GM19452 (cell line): Measurements from ENCODE around the gene TMEM186.
"Not testable (repeated sequence)": the region's sequence is repeated elsewhere in the genome, so short reads cannot be mapped to it uniquely, and the experiment has no call there.

ENCODE experiments used
- ATAC-seq: cut with Tn5 transposase; IDR thresholded peaks from one replicate; pipeline ENCODE4 v1.9.1; 2021; ENCODE audit not compliant: unreplicated experiment

The TMEM186 gene, protein sequence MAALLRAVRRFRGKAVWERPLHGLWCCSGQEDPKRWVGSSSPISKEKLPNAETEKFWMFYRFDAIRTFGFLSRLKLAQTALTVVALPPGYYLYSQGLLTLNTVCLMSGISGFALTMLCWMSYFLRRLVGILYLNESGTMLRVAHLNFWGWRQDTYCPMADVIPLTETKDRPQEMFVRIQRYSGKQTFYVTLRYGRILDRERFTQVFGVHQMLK

DNA sequence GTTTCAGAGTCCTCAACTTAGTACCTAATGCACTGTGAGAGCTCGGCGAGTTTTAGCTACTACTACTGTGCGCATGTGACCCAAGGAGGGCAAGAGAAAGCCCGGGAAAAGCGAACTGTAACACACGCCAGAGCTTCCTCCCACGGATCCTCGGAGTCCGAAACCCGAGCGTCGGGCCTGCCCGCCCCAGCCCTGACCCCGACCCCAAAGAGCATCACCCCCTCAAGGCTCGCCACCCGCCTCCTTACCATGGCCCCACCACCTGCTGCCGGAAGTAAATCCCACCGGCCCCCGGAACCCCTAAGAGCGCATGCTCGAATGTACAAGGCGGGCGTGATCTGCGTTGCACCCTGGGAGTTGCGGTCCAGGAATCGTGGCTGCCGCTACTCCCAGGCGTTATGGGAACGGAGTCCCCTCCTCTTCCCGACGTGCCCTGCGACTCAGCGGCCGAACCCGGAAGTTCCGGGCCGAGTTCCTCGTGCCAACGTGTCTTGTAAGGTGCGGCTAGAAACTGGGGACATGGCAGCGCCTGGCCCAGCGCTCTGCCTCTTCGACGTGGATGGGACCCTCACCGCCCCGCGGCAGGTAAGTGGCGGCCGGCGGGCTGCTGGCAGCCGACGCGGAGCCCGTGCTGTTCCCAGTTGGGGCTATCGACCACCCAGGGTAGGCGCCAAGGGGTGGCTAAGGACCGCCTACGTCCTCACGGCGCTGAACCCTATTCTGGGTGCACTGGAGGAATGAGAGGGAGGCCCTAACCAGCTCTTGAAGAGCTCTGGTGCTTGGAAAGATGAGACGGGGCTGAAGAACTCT is at the start of gene TMEM186, which contains the start of gene PMM2:
TSS of gene TMEM186 (minus strand) at position 276 of the 810 bp plus-strand sequence. CDS start at position 251, 25 bp downstream.
TSS of gene PMM2 (plus strand) at position 476 of the 810 bp plus-strand sequence. CDS start at position 520, 44 bp downstream.
- ATAC-seq: peak; percentile 92

DNA sequence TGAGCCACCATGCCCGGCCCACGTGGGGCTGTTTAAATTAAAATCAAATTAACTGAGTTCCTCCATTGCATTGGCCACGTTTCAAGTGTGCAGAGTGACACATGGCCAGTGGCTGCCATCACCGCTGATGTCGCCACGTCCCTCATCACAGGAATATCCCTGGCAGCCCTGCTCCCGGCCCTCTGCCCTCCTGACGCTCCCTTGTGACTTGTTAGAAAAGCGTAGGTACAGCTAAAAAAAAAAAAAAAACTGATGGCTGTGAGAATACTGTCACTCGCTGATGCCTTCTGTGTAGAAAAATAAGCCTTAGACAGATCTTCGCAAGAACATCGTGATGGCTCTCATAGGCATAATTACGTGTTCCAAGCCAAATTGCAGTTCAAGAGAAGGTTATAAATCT is 49.7 kb upstream of the TMEM186 start:
- no peak for ATAC-seq

DNA sequence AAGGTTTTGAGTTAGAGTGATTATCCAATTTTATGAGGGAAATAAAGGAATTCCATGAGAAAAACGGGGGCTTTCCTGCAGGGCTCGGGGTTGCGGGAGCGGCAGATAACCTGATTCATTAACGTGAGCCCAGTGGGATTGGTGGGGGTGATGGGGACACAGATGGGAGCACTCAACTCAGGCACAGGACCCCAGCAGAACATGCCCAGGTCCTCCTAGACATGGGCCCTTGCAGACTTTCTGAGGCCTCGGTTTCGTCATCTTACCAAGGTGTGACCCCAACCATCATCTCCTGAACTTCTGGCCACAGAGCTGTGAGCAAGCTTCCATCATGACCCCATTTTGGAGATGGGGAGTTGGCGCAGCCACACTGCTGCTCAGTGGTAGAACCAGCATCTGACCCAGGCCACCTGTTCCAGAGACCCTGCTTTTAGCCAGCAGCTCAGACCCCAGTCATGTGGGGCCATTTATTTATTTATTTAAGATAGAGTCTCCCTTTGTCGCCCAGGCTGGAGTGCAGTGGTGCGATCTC is 49.0 kb upstream of the TMEM186 start:
- ATAC-seq: no peak

DNA sequence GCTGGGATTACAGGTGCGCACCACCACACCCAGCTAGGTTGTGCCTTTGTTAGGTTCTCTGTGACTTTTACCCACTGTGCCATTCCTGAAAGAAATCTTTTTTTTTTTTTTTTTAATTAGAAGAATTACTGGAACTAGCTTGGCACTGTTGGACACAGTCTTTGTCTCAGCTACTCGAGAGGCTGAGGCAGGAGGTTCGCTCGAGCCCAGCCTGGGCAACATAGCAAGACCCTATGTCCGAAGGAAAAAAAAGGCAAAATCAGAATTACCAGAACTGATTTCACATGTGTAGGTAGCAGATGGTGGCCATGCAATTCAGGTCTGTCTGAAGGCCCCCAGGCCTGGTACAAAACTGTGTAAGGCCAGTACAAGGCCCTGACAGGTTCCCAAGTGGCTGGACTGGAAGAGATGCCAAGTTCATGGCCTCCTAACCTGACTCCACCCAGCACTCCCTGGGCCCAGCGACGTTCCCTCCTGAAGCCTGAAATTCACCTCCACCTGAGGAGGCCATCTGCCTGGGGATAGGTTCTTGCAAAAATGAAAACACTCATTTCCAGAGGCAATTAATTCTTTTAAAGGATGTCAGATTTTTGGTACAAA is 48.4 kb upstream of the TMEM186 start:
- ATAC-seq: no peak

DNA sequence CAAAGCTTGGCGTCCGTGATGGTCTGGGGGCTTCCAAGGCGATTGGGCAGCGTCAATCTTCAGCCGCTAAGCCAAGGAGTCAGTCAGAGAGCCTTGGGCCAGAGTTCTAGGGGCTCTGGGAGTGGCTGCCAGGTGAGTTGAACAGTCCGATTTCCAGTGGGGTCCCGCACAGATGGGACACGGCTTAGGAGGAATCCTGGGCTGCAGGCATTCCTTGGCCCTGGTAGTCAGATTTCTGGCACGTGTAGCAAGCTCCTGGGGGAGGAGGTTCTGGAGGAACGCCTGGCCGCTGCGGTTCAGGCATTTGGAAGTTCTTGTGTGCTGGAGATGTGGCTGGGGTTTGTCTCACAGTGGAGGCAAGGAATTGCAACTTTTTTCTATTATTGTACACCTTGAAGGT is 45.9 kb upstream of the TMEM186 start:
- ATAC-seq: not testable (repeated sequence)

DNA sequence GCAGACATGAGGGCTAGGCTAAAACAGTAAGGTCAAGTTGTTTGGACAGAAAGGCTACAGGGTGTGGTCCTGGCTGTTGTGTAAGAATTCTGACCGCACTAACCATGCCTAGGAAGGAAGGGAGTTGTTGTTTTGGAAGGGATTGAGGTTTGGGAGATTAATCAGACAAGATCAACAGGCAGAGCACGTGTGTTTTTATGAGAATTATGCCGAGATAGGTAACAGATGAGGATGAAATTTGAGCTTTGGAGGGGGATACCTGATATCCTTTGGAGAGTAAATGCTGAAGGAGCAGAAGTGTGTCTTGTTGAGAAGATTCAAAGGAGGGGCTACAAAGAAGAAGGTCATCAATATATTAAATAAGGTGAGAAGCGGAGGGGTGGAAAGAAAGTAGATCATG is 44.6 kb upstream of the TMEM186 start:
- not testable (repeated sequence) for ATAC-seq

DNA sequence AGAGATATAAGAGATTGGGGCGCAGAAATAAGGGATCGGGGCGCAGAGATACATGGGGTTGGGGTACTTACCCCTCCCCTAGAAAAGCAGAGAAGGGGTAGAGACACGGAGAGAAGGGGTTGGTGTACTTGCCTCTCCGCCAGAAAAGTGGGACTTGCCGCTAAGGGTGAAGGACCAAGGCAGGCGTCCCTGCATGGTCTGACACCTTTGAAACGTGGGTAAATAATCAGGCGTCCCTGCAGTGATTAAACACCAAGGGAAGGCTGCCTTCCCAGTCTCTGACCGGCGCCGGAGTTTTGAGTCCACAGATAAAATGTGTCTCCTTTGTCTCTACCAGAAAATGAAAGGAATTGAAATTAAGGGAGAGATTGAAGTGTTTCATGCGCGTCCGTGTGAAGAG is 40.2 kb upstream of the TMEM186 start:
- not testable (repeated sequence) for ATAC-seq

DNA sequence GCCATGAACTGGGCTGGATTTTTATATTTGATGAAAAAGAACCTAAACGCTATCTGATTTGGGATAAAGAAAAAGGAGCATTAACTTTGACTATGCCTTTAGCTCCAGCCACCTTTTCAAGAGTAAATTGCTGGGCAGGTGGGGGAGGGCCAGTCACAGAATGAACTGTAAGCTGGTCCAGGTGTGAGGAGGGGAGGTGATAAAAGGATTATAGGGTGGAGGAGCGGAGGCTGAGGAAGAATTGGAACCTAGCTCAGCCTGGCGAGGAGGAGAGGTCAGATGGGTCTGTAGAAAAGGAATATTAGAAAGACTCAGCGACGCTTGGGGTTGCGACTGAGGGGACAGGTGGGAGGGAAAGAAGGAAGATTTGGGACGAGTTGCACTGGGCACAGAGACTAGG is 39.4 kb upstream of the TMEM186 start:
- not testable (repeated sequence) for ATAC-seq

DNA sequence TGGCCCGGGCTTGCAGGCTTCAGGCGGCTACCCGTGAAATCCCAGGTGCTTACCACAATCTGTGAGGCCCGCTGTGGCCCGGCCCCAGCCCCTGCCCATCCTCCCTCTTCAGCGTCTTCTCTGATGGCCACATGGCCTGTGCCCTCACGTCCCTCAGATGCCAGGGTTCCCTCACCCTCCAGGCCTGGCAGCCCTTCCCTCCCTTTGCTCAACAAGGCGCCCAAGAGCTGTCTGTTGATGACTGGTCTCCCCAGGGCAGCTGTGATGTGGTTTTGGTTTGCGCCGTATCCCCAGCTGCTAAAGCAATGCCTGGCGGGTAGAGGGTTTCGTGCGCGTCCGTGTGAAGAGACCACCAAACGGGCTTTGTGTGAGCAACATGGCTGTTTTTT is 35.3 kb upstream of the TMEM186 start:
- no peak for ATAC-seq

DNA sequence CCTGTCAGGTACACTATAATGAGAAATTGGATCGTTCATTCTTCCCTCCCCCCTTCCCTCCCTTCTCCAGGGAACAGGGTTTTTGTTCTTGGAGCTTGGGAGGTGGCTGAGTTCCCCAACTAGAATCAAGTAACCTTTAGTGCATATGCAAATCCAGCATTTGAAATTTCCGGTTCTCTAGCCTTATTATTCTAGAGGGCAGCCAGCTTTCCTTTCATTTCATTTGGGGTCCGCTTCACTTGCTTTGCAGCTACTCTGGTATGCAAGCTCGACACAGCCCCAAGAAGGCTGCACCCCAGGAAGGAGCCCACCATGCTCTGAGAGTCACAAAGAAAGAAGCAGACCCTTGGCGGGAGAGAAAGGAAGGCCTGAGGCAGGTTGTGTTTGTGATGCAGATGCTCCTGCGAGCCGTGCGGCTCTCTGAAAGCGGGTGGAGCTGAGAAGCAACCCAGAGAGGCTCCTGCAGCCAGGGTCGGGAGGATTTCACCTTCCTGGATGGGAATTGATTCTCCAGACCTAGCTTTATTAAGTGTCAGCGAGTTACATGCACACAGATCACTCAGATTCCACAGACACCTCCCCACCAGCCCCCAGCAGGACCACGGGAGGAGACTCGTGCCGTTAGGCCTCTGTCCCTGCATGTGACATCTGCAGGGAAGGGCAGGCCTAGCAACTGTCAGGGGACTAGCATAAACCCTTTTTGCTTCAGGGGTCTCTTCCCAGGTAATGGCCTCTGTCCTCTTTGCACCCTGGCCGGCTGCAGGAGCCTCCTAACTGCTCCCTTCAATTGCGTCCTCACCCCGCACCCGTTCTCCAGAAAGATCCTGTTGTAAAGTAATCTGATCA is 34.7 kb upstream of the TMEM186 start:
- no peak for ATAC-seq

DNA sequence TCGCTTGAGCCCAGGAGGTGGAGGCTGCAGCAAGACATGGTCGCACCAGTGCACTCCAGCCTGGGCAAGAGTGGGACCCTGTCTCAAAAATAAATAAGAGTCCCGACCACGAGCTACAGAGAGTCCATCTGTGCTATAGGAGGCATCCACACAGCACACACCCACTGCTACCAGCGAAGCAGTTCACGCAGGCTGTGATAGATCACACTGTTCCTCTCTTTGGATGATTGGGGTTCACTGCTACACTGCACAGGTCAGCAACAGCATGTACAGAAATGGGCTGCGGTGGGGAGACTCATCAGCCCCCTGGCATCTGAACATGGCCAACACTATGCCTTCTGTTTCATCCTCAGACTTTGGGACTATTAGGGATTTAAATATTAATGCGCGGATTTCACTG is 34.0 kb upstream of the TMEM186 start:
- ATAC-seq: no peak

DNA sequence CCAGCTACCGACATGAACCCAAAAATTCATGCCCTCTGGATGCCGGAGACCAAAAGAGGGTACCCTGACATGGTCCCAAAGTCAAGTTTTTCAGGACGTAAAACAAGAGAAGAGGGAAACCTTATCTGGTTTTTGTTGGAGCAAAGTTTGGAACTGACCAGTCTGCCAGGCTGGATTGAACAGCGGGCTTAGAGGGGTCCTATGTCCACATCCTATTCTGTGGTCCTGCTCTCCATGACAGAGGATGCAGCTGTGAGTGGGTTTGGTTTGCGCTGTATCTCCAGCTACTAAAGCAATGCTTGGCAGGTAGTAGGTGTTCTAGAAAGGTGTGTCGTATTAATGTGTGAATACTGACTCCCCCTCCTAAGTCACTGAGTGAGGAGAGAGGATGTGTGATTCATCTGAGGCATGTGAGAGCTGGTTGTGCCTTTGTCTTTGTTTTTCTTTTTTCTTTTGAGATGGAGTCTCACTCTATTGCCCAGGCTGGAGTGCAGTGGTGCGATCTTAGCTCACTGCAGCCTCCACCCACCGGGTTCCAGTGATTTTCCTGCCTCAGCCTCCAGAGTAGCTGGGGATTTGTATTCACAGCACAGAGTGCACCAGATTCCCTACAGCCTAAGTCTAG is 31.2 kb upstream of the TMEM186 start:
- ATAC-seq: no peak

DNA sequence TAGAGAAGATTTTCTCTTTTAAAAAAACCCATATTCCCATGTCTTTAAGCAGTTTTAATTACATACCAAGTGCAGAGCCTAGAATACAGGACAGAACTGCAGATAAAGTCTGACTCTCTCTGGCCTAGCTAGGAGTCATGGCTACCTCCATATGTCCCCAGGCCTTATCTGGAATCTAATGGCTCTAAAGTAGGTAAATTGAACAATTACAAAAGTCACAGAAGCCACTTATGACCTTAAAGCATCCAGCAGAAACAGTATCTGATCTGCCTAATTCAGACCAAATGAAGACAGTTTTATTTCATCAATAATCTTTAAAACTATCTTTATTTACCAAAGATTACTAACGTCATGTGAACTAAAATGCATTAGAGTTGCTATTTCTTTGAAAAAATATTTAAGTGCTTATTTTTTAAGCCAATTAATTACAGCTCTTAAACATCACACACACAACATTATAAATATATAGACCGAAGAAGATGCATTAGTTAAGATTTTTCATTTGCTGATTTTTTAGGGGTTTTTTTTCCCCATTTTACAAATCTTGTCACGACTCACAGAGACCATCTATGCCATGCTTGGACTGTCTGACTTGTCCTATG is 28.9 kb upstream of the TMEM186 start:
- no peak for ATAC-seq

DNA sequence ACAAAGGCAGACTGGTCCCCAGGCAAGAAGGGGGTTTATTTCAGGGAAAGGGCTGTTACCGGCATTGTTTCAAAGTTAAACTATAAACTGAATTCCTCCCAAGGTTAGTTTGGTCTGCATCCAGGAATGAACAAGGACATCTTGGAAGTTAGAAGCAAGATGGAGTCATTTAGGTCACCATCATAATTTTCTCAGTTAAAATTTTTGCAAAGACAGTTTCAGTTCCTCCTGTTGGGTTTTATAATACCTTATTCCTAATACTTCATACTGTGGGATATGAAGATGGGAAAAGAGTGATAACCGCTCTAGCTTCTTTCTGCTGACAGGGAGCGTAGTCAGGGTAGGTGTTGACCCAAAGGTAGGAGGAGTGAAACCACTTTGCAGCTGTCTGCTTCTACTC is 25.0 kb upstream of the TMEM186 start:
- ATAC-seq: no peak

DNA sequence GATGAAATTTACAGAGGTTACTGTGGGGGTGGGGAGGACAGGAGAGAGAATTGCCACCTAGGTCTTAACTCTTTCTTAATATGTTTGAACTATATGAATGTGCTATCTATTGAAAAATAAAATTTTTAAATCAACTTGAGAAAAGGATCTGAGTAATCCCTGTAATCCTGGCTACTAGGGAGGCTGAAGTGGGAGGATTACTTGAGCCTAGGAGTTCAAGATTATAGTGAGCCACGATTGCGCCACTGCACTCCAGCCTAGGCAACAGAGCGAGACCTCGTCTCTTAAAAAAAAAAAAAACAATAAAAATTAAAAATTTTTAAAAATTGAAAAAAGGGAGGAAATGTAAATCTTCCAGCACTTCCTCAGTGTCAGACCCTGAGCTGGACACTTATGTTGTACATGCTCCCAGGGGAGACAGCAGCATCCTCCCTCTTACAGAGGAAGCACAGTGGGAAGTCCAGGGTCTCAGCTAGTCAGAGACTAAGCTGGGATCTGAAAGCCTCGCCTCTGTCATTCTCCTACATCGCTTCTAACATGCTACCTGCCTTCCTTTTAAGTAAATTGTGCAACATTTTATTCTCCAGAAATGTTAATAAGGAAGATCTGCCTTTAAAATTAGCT is 22.1 kb upstream of the TMEM186 start:
- ATAC-seq: no peak

DNA sequence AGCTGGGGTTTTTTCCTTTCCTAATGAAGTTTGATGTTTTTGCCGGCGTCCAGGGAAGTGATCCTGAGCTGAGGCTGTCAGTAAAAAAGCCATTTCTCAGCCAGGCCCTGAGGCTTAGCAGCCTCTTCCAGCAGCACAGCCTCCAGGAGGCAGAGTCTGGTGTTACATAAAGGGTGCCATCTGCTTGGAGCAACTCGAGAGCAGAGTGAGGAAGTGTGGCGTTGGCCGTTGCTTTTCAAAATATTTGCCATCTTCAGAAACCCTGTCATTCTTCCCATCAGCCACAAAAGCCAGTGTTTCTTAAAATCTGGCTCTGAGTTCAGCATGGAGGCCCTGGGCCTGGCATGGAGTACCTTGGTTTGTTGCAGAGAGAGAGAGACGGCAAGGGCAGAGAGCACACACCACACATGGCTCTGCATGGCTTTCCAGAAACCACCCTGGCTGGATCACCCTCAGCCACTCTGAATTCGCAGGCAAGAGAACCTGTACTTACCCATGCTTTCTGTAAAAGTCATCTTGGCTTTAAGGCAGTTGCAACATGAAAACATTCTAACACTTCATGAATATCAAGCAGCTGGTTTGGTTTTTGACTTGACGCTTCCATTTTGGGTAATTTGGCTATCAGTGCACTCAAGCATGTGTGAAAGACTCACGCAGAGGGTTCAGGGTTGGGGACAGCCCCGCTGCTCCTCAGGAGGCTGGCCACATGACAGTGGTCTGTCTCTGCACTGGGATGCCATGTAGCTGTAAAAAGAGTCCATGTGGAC is 21.2 kb upstream of the TMEM186 start:
- peak; percentile 78 for ATAC-seq

DNA sequence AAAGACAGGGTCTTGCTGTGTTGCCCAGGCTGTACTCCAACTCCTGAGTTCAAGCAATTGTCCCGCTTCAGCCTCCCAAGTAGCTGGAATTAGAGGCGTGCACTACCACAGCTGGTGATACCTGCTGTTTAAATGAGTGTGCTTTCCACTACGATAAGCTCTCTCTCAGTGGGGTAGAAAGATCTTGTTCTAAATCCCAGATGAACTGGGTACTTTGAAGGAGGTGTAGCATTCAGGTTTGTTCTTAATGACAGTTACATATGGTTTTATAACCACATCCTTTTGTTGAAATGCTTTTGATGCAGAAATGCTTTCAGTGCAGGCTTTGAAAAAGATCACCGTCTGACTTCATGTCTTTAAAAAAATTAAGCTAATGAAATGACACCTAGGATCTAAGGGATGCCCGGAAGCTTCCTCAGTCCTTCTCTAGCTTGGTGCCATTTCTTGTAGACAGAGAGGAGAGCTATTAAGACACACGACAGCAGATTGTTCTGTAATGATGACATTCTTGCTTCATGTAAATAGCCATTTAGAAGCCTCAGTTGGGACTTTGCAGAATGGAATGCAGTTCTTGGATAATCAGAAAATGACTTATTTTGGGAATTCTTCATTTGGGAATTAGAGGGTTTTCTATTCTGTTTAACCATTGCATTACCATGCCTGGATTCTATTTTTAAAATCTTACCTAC is 19.7 kb upstream of the TMEM186 start:
- no peak for ATAC-seq

DNA sequence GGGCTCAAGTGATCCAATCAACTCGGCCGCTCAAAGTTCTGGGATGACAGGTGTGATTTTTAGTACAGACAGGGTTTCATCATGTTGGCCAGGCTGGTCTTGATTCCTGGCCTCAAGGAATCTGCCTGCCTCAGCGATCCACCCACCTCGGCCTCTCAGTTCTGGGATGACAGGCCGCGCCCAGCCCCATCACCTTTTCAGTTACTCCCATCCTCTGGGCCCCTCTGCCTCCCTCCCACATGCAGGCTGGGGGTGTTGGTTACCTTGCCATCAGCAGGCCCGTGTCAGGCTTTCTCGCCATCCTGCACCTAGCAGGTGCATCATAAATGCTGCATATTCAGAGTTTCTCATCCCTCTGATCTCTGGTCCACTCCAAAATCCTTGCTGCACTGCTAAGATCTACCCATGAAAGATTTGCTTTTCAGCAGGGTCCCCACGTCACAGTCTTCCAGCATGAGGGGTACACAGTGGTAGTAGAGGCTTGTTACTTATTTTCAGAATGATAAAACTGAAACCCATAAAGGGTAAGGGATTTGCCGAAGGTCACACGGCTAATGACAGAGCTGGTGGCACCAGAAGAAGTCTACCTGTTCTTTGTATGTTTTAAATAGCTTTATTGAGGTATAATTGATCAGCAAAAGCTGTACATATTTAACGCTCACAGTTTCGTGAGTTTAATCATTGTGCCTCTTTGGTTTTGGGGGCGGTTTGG is 16.8 kb upstream of the TMEM186 start:
- ATAC-seq: no peak
